Right atrium auricular region (tissue), 2 donors: ENCODE measurements around the gene SACM1L. TPM values are rescaled to one million over a fixed set of nuclear protein-coding genes. Genes with fewer than 3 reads are reported as not detected.
"Not testable (repeated sequence)": the region's sequence is repeated elsewhere in the genome, so short reads cannot be mapped to it uniquely, and the experiment has no call there.

Experiments
- DNase-seq: peaks from one replicate; pipeline ENCODE4 v3.0.0-alpha.2; 2019; ENCODE audit warnings: low spot score
- H3K27ac ChIP-seq, 2 donors: fragments of 200-600 bp; sonication (generic); 1 replicate in 1 of 2; 2 replicates in 1 of 2; pipeline ENCODE4 v1.5.1; 2016 to 2019
- H3K27me3 ChIP-seq, 2 donors: fragments of 200-600 bp; sonication (generic); one replicate each; pipeline versions ENCODE4 v1.5.1 to v1.6.0; 2017 to 2019
- H3K36me3 ChIP-seq: fragments of 200-600 bp; sonication (generic); one replicate; pipeline ENCODE4 v1.5.1; 2016
- H3K4me1 ChIP-seq, 2 donors: fragments of 200-600 bp; sonication (generic); one replicate each; pipeline versions ENCODE4 v1.5.1 to v1.6.0; 2017 to 2019
- H3K4me3 ChIP-seq, 2 donors: fragments of 200-600 bp; sonication (generic); 1 replicate in 1 of 2; 2 replicates in 1 of 2; pipeline ENCODE4 v1.5.1; 2017 to 2019; ENCODE audit warnings: mild to moderate bottlenecking in 1 of 2, moderate library complexity in 1 of 2
- H3K9me3 ChIP-seq, 2 donors: fragments of 200-600 bp; sonication (generic); one replicate each; pipeline ENCODE4 v1.5.1; 2019
- CTCF ChIP-seq, 2 donors: fragments of 200-600 bp; sonication (generic); IDR thresholded peaks; one replicate each; pipeline ENCODE4 v1.5.1; 2019; ENCODE audit warnings: antibody characterized with exemption in 2 of 2
- total RNA-seq, 2 donors: library from RNA; depleted of rRNA; stranded (reverse); fragments of >200 nt; gene quantifications; one replicate each; pipeline ENCODE4 v1.1.0, GENCODE V29; 2016

Gene SACM1L
- total RNA-seq, 2 donors from 2014 or later = 16.6 to 18.7 TPM

GRCh38 chr3:45741742-45742460 lies 52.7 kb downstream of the SACM1L start:
- no peak for DNase-seq

GRCh38 chr3:45742461-45743089 lies 53.4 kb downstream of the SACM1L start:
- no peaks in the 10 kb centered on the region for H3K27me3 ChIP-seq
- peaks cover 81% of the 10 kb centered on the region for H3K36me3 ChIP-seq
- H3K4me3 ChIP-seq = no peak overlapping the region
- no peak for TF ChIP-seq CTCF (IDR thresholded peaks at IDR 0.05)
- no peak for DNase-seq
- H3K4me1 ChIP-seq = no peaks in the 10 kb centered on the region
- no peaks in the 10 kb centered on the region for H3K9me3 ChIP-seq
- H3K27ac ChIP-seq = no peak overlapping the region

More at GRCh38 chr3:45741742-45742460, 52.7 kb downstream of the SACM1L start:
- Histone ChIP-seq H3K36me3 (peaks cover 85% of the 10 kb centered on the region), H3K9me3 (no peaks in the 10 kb centered on the region), H3K27ac (no peak overlapping the region), H3K4me3 (no peak overlapping the region), H3K27me3 (no peaks in the 10 kb centered on the region), H3K4me1 (no peaks in the 10 kb centered on the region)
- no peak for TF ChIP-seq CTCF (IDR thresholded peaks at IDR 0.05)

- H3K9me3 ChIP-seq = no peaks in the 10 kb centered on the region
- H3K4me1 ChIP-seq = no peaks in the 10 kb centered on the region
- TF ChIP-seq CTCF (IDR thresholded peaks at IDR 0.05) = no peak
- H3K4me3 ChIP-seq = no peak overlapping the region
- no peak overlapping the region for H3K27ac ChIP-seq
- H3K36me3 ChIP-seq = peaks cover 51% of the 10 kb centered on the region
- no peak for DNase-seq
- no peaks in the 10 kb centered on the region for H3K27me3 ChIP-seq
Measured at GRCh38 chr3:45746165-45746776, 57.1 kb downstream of the SACM1L start.

- no peaks in the 10 kb centered on the region for H3K4me1 ChIP-seq
- no peak for DNase-seq
- peaks cover 43% of the 10 kb centered on the region for H3K36me3 ChIP-seq
- no peak for TF ChIP-seq CTCF (IDR thresholded peaks at IDR 0.05)
- H3K27ac ChIP-seq = no peak overlapping the region
- no peak overlapping the region for H3K4me3 ChIP-seq
- H3K9me3 ChIP-seq = no peaks in the 10 kb centered on the region
- no peaks in the 10 kb centered on the region for H3K27me3 ChIP-seq
Measured at GRCh38 chr3:45746777-45747622, 57.8 kb downstream of the SACM1L start.

GRCh38 chr3:45748068-45748467 lies 58.9 kb downstream of the SACM1L start:
- no peak overlapping the region for H3K4me3 ChIP-seq
- no peak overlapping the region for H3K27ac ChIP-seq
- no peaks in the 10 kb centered on the region for H3K9me3 ChIP-seq
- H3K4me1 ChIP-seq = no peaks in the 10 kb centered on the region
- DNase-seq = no peak
- H3K36me3 ChIP-seq = peaks cover 36% of the 10 kb centered on the region
- H3K27me3 ChIP-seq = no peaks in the 10 kb centered on the region
- no peak for TF ChIP-seq CTCF (IDR thresholded peaks at IDR 0.05)

GRCh38 chr3:45749036-45749600 lies 59.9 kb downstream of the SACM1L start:
- H3K27me3 ChIP-seq, H3K4me3 ChIP-seq, DNase-seq, H3K4me1 ChIP-seq, H3K9me3 ChIP-seq, H3K27ac ChIP-seq: not testable (repeated sequence)
- peaks cover 29% of the 10 kb centered on the region for H3K36me3 ChIP-seq
